B cell (primary cell): ENCODE results near the gene IL1RL2. TPM values are rescaled to one million over a fixed set of nuclear protein-coding genes. Genes with fewer than 3 reads are reported as not detected.

Source experiments
- ATAC-seq: fragments of 200-7000 bp; cut with Tn5 transposase; one replicate; pipeline ENCODE4 v1.10.0; 2021; ENCODE audit warnings: low read depth, mild to moderate bottlenecking, moderate number of reproducible peaks, moderate library complexity
- CTCF ChIA-PET: fragments of 350-600 bp; sonication (Branson Sonifier 250); formaldehyde crosslinking; loops from one replicate; lab custom pipeline; 2021; ENCODE audit warnings: antibody characterized with exemption, inconsistent platforms; lab: Charles Lee
- POLR2A ChIA-PET: fragments of 350-600 bp; sonication (Branson Sonifier 250); formaldehyde crosslinking; loops from one replicate; lab custom pipeline; 2021; ENCODE audit warnings: antibody characterized with exemption; lab: Charles Lee
- DNase-seq: peaks from one replicate; pipeline ENCODE4 v3.0.0; 2013
- H2AFZ ChIP-seq: 2 replicates; pipeline ENCODE4 v1.6.1; 2012; ENCODE audit warnings: mild to moderate bottlenecking, low read depth, low read length; ENCODE audit not compliant: insufficient read depth, poor library complexity, severe bottlenecking
- H3K27ac ChIP-seq, 2 donors: 1 replicate in 1 of 2; 2 replicates in 1 of 2; pipeline ENCODE4 v1.5.1; 2012 to 2013; ENCODE audit warnings: low read length in 2 of 2, mild to moderate bottlenecking in 2 of 2, moderate library complexity in 1 of 2
- H3K27me3 ChIP-seq, 4 experiments: fragments of 200-600 bp in 1 of 4; sonication (generic) in 1 of 4; replicated peaks in 1 of 4; 1 replicate in 2 of 4; 2 replicates in 2 of 4; pipeline versions ENCODE4 v1.6.1 to v1.7.0; 2013 to 2016; ENCODE audit warnings: low read length in 3 of 4, mild to moderate bottlenecking in 2 of 4, mixed read lengths in 1 of 4, moderate library complexity in 1 of 4; ENCODE audit not compliant: insufficient read depth in 4 of 4, control insufficient read depth in 3 of 4; ENCODE audit errors: control extremely low read depth in 1 of 4
- H3K36me3 ChIP-seq, 2 experiments: replicated peaks in 1 of 2; 1 replicate in 1 of 2; 2 replicates in 1 of 2; pipeline versions ENCODE4 v1.6.1 to v1.7.1; 2013; ENCODE audit warnings: low read length in 1 of 2; ENCODE audit not compliant: insufficient read depth in 2 of 2, control insufficient read depth in 1 of 2; ENCODE audit errors: control extremely low read depth in 1 of 2, extremely low read depth in 1 of 2
- H3K4me1 ChIP-seq, 2 donors: fragments of 200-600 bp in 1 of 2; sonication (generic) in 1 of 2; 1 replicate in 1 of 2; 2 replicates in 1 of 2; pipeline versions ENCODE4 v1.5.1 to v1.6.1; 2013 to 2017; ENCODE audit warnings: low read length in 2 of 2; ENCODE audit not compliant: control insufficient read depth in 2 of 2, insufficient read depth in 2 of 2
- H3K4me2 ChIP-seq: replicated peaks from 2 replicates; pipeline ENCODE3; 2012; ENCODE audit warnings: mild to moderate bottlenecking, low read depth, low read length; ENCODE audit not compliant: poor library complexity, severe bottlenecking
- H3K4me3 ChIP-seq, 5 experiments: fragments of 200-600 bp in 1 of 5; sonication (generic) in 1 of 5; 1 replicate in 3 of 5; 2 replicates in 2 of 5; pipeline versions ENCODE4 v1.5.1 to v1.7.0; 2011 to 2016; ENCODE audit warnings: low read length in 4 of 5, mild to moderate bottlenecking in 4 of 5, low read depth in 2 of 5, control low read depth in 1 of 5, moderate library complexity in 1 of 5; ENCODE audit not compliant: insufficient read depth in 1 of 5; ENCODE audit errors: control extremely low read depth in 1 of 5, extremely low read depth in 1 of 5
- H3K79me2 ChIP-seq: fragments of 200-600 bp; sonication (generic); one replicate; pipeline ENCODE4 v1.6.0; 2016; ENCODE audit warnings: low read length; ENCODE audit not compliant: control insufficient read depth, insufficient read depth
- H3K9ac ChIP-seq: fragments of 200-600 bp; sonication (generic); 2 replicates; pipeline ENCODE4 v1.6.1; 2017; ENCODE audit warnings: mild to moderate bottlenecking, low read length, moderate library complexity
- H3K9me3 ChIP-seq, 3 donors: one replicate each; pipeline versions ENCODE4 v1.6.1 to v1.7.1; 2013; ENCODE audit warnings: low read length in 2 of 3; ENCODE audit not compliant: control insufficient read depth in 2 of 3, insufficient read depth in 1 of 3; ENCODE audit errors: control extremely low read depth in 1 of 3
- H4K20me1 ChIP-seq: 2 replicates; pipeline ENCODE4 v1.6.0; 2012; ENCODE audit warnings: mild to moderate bottlenecking, low read length; ENCODE audit not compliant: insufficient read depth, control insufficient read depth, poor library complexity, severe bottlenecking
- H3K27ac Mint-ChIP-seq: one replicate; pipeline ENCODE4 v1.8.0; 2021; ENCODE audit warnings: mixed read lengths
- H3K27me3 Mint-ChIP-seq: one replicate; pipeline ENCODE4 v1.8.0; 2021; ENCODE audit warnings: mixed read lengths
- H3K4me1 Mint-ChIP-seq: one replicate; pipeline ENCODE4 v1.8.0; 2021; ENCODE audit warnings: mixed read lengths
- H3K4me3 Mint-ChIP-seq: one replicate; pipeline ENCODE4 v1.8.0; 2021; ENCODE audit warnings: mixed read lengths
- H3K9me3 Mint-ChIP-seq: one replicate; pipeline ENCODE4 v1.8.0; 2022; ENCODE audit warnings: mixed read lengths; ENCODE audit not compliant: insufficient read depth
- CTCF ChIP-seq: fragments of 200-600 bp; IDR thresholded peaks from one replicate; pipeline ENCODE4 v1.8.0; 2022; ENCODE audit warnings: antibody characterized with exemption, mild to moderate bottlenecking
- EZH2 ChIP-seq: IDR thresholded peaks from 2 replicates; pipeline ENCODE4 v1.6.1; 2012; ENCODE audit warnings: borderline replicate concordance, low read depth, mild to moderate bottlenecking, moderate library complexity, low read length; ENCODE audit not compliant: insufficient read depth, poor library complexity, severe bottlenecking
- WGBS: methylation state at CpG from one replicate; pipeline ENCODE4 v1.1.5; 2013; ENCODE audit warnings: missing lambda C conversion rate; ENCODE audit not compliant: insufficient coverage; 5-methylcytosine and 5-hydroxymethylcytosine counted together
- intact Hi-C: fragments of 100-400 bp; cut with micrococcal nuclease; formaldehyde crosslinking; loops from one replicate; pipeline ENCODE4 v1.10.0; 2022
- polyA plus RNA-seq: library from polyadenylated mRNA; depleted of rRNA; stranded (reverse); fragments of >200 nt; gene quantifications from 2 replicates; pipeline ENCODE4 v1.2.3, GENCODE V29; 2012
- total RNA-seq, 2 donors: library from RNA; stranded (reverse); fragments of 120-200 nt in 1 of 2; gene quantifications; 1 replicate in 1 of 2; 2 replicates in 1 of 2; pipeline versions ENCODE4 v1.2.3 to v1.2.4, GENCODE V29; 2013 to 2022

The IL1RL2 gene
- total and polyA plus RNA-seq, 2 donors (not counting 1 experiment from before 2014, with no cell fraction given): not detected

- ChIA-PET POLR2A (no interaction called here), CTCF (no interaction called here)
- TF ChIP-seq CTCF (no peak), EZH2 (no peak)
- H3K4me1 ChIP-seq: peaks cover 0 to 8% of the 10 kb centered on the region in 2 donors
- no peaks in the 10 kb centered on the region for H3K36me3 ChIP-seq
- 100% methylated on average over 3 of the region's 4 CpGs for WGBS
- Mint-ChIP-seq H3K4me1 (peaks cover 3% of the 10 kb centered on the region), H3K9me3 (peaks cover 25% of the 10 kb centered on the region), H3K4me3 (no peak overlapping the region), H3K27ac (no peak overlapping the region), H3K27me3 (peaks cover 39% of the 10 kb centered on the region)
- H3K27me3 ChIP-seq: peaks cover 0 to 25% (median 8%) of the 10 kb centered on the region in 4 experiments
- H3K79me2 ChIP-seq: no peaks in the 10 kb centered on the region
- no peak overlapping the region for H3K9ac ChIP-seq
- H3K4me3 ChIP-seq: no peak overlapping the region
- no peaks in the 10 kb centered on the region for H4K20me1 ChIP-seq
- no peak overlapping the region for H3K4me2 ChIP-seq
- no peak overlapping the region for H2AFZ ChIP-seq
- intact Hi-C loops: no loop called here
- ATAC-seq: no peak
- H3K27ac ChIP-seq: no peak overlapping the region
- H3K9me3 ChIP-seq: peaks cover 0 to 55% (median 36%) of the 10 kb centered on the region in 3 donors
- DNase-seq: no peak
These were observed 40.9 kb upstream of the IL1RL2 start for GRCh38 chr2:102145934-102146333.

DNA sequence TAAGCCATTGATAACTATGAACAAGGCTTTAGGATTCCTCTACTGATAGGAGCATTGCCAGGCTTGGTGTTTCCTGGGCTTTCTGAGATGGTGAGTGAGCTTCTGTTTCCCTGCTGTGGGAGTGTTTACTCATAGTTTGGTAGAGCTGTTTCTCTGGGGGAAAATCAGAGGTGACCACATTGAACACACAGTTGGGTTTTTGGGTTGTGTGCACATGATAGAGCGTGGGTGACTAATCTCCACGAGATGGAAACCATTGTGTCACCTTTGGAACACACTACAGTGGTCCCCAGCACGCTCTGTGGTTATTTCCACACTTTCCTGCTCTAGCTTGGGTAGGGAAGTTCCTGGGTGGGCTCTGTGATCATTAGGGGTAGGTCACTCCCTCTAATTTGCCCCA lies 38.9 kb upstream of the IL1RL2 start:
- POLR2A ChIA-PET: no interaction called here
- peaks cover 25% of the 10 kb centered on the region for H3K9me3 Mint-ChIP-seq

More for the DNA sequence above, 38.9 kb upstream of the IL1RL2 start:
- Histone ChIP-seq H3K4me3 (no peak overlapping the region), H3K4me1 (peaks cover 0 to 7% of the 10 kb centered on the region in 2 donors), H3K9me3 (peaks cover 0 to 56% (median 36%) of the 10 kb centered on the region in 3 donors), H3K4me2 (no peak overlapping the region), H2AFZ (no peak overlapping the region), H3K27ac (no peak overlapping the region), H3K9ac (no peak overlapping the region), H3K79me2 (no peaks in the 10 kb centered on the region), H4K20me1 (no peaks in the 10 kb centered on the region), H3K27me3 (peaks cover 0 to 19% (median 7%) of the 10 kb centered on the region in 4 experiments), H3K36me3 (no peaks in the 10 kb centered on the region)
- H3K27me3 Mint-ChIP-seq: peaks cover 29% of the 10 kb centered on the region
- whole genome bisulfite sequencing: no CpG with 5 or more reads among the region's 3 CpGs
- ATAC-seq (no peak), DNase-seq (no peak)
- H3K27ac Mint-ChIP-seq: no peak overlapping the region
- CTCF ChIA-PET: no interaction called here
- no peak for TF ChIP-seq CTCF
- no peak for TF ChIP-seq EZH2
- H3K4me1 Mint-ChIP-seq: peaks cover 3% of the 10 kb centered on the region
- intact Hi-C loops: no loop called here
- no peak overlapping the region for H3K4me3 Mint-ChIP-seq
